Breast epithelium (tissue), 3 donors: ENCODE results near the gene NAV2.

Experiments used
- POLR2A ChIP-seq: fragments of 450-650 bp; IDR thresholded peaks from one replicate; pipeline ENCODE4 v1.6.1; 2016; ENCODE audit warnings: antibody characterized with exemption, mild to moderate bottlenecking, moderate library complexity
- POLR2AphosphoS5 ChIP-seq, 3 donors: sonication (generic); formaldehyde crosslinking; IDR thresholded peaks; one replicate each; pipeline ENCODE4 v1.6.1; 2017; ENCODE audit warnings: antibody characterized with exemption in 3 of 3

GRCh38 chr11:19939415-19939929 is 226.8 kb downstream of the NAV2 start:
- TF ChIP-seq POLR2AphosphoS5 (IDR thresholded peaks at IDR 0.05) (no peak), POLR2A (no peak)
